ENCODE data around the gene C10orf90.

Gene C10orf90

DNA sequence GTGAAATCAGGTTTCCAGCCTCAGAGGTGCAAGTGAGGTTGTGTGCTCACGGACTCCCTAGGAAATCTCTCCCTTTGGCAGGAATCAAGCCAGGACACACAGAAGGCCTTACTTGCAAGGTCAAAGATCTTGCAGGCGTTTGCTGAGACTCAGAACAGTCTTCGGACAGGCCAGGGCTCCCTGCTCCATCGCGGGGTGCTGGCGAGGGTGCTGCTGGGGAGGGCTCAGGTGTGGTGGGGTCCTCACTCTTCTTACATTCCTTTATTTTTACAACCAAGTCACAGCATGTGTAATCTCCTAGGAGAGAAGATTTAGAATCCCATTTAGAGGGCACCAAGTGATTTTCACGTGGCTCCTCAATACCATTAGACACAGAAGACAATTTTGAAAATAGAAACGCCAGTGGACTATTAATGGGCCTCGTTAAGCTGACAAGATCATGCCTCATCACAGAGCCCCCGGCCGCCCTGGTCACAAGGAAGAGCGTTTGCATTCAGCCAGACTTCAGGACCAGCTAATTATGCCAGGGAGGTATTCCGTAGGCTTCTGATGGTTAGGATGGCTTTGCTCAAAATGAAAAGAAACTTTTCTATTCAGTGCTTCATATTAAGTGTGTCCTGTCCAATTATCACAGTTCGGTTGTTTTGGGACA is 209.1 kb downstream of the C10orf90 start:
- no peak for TF ChIP-seq POLR2A (IDR thresholded peaks at IDR 0.05; ENCODE audit: extremely low read depth, insufficient read length)
- no peak overlapping the region for H3K4me3 ChIP-seq (ENCODE audit: low read depth, low read length)
- no peak for DNase-seq (ENCODE audit: low read depth)

DNA sequence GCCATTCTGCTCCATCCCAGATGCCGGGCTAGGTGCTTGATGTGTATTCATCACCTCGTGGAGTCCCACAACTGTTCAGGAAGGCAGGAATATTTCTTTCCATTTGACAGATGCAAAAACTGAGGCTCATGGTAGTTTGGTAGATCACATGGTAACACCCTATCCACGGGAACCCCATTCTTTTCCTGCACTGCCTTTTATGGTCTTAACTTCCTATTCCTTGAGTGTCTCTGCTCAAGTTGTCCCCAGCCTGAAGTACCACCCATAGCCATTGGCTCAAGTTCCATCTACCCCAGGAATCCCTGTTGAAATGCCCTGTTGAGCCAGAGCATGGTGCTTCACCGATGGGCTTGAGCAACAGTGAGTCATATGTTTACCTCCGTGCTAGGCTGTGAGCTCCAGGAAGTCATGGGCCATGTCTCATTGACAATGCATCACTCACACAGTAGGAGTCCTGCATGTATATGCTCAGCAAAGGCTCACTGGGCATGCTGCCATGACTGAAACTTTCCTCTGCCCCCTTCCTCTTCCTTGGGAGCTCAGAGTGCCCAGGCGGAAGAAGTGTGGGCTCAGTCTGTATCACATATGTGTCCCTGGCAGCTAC is 210.5 kb downstream of the C10orf90 start:
- peak; percentile 32 for DNase-seq (ENCODE audit: low read depth)
- TF ChIP-seq MYC (IDR thresholded peaks at IDR 0.05; ENCODE audit: low read depth, low read length), result no peak
- TF ChIP-seq, protein P1, sequence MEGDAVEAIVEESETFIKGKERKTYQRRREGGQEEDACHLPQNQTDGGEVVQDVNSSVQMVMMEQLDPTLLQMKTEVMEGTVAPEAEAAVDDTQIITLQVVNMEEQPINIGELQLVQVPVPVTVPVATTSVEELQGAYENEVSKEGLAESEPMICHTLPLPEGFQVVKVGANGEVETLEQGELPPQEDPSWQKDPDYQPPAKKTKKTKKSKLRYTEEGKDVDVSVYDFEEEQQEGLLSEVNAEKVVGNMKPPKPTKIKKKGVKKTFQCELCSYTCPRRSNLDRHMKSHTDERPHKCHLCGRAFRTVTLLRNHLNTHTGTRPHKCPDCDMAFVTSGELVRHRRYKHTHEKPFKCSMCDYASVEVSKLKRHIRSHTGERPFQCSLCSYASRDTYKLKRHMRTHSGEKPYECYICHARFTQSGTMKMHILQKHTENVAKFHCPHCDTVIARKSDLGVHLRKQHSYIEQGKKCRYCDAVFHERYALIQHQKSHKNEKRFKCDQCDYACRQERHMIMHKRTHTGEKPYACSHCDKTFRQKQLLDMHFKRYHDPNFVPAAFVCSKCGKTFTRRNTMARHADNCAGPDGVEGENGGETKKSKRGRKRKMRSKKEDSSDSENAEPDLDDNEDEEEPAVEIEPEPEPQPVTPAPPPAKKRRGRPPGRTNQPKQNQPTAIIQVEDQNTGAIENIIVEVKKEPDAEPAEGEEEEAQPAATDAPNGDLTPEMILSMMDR (IDR thresholded peaks at IDR 0.05; ENCODE audit: low read depth, low read length), result no peak
- TF ChIP-seq, protein P2, sequence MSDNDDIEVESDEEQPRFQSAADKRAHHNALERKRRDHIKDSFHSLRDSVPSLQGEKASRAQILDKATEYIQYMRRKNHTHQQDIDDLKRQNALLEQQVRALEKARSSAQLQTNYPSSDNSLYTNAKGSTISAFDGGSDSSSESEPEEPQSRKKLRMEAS (IDR thresholded peaks at IDR 0.05; ENCODE audit: low read depth, low read length), result no peak
- no peak for TF ChIP-seq POLR2A (IDR thresholded peaks at IDR 0.05; ENCODE audit: extremely low read depth, insufficient read length)
- H3K4me3 ChIP-seq (ENCODE audit: low read depth, low read length), result no peak overlapping the region

DNA sequence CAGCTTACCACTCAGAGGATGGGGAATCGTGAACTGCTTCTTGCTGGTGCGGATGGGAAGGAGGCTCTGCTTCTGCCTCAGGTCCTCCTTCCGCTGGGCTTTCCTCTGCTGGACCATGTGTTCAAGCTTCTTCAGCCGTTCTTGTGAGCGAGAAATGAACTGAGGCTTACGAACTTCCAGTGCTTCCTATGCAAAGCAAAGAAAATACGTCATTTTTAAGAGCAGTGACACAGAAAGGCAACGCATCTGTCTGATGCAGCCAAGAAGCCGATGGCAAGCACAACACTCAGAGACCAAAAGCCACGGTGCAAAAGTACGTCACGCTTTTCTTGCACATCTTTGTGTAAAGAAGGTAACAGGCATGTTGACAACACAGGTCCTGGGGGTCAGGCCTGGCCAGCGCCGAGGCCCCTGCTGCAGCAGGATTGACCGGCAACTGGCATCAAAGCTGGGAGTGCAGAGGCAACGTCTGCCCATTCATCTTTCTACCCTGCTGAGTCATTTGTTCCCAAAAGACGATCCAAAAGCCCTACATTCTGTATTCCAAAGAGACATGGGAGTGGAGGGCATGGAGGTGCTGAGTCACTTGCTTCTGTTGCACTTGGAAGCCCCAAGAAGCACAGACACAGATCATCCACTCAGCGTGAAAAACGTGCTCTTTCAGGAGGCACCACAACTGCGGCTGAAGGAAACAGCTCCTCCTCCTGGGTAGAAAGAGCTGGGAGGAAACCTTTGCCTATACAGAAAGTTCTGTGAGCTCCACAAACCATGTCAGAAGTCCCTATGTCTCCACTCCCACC is 211.3 kb downstream of the C10orf90 start:
- H3K4me3 ChIP-seq (ENCODE audit: low read depth, low read length), result no peak overlapping the region
- TF ChIP-seq, protein P1 (IDR thresholded peaks at IDR 0.05; ENCODE audit: low read depth, low read length), result no peak
- TF ChIP-seq MYC (IDR thresholded peaks at IDR 0.05; ENCODE audit: low read depth, low read length) (no peak), POLR2A (IDR thresholded peaks at IDR 0.05; ENCODE audit: extremely low read depth, insufficient read length) (no peak)
- TF ChIP-seq, protein P2 (IDR thresholded peaks at IDR 0.05; ENCODE audit: low read depth, low read length), result no peak
- no peak for DNase-seq (ENCODE audit: low read depth)

DNA sequence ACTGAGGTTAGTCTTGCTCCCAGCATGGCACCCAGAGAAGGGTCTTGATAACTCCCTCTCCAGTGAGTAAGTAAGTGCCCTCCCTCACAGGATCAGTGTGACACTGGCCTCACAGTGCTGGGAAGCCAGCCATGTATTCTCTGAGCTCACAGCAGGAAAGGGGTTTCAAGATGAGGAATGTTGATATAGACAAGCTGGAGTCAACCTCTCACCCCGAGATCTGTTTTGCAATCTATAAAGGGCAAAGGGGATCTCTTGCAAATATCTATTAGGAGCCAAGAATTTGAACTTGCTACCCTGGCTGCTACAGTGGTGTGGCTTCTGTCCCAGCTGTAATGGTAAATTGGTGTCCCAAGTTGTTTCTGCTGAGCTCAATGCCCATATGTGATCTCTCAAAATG is 212.0 kb downstream of the C10orf90 start:
- DNase-seq (ENCODE audit: low read depth), result no peak
- TF ChIP-seq POLR2A (IDR thresholded peaks at IDR 0.05; ENCODE audit: extremely low read depth, insufficient read length) (no peak), MYC (IDR thresholded peaks at IDR 0.05; ENCODE audit: low read depth, low read length) (no peak)
- TF ChIP-seq, protein P2 (IDR thresholded peaks at IDR 0.05; ENCODE audit: low read depth, low read length), result no peak
- TF ChIP-seq, protein P1 (IDR thresholded peaks at IDR 0.05; ENCODE audit: low read depth, low read length), result no peak
- H3K4me3 ChIP-seq (ENCODE audit: low read depth, low read length), result no peak overlapping the region

DNA sequence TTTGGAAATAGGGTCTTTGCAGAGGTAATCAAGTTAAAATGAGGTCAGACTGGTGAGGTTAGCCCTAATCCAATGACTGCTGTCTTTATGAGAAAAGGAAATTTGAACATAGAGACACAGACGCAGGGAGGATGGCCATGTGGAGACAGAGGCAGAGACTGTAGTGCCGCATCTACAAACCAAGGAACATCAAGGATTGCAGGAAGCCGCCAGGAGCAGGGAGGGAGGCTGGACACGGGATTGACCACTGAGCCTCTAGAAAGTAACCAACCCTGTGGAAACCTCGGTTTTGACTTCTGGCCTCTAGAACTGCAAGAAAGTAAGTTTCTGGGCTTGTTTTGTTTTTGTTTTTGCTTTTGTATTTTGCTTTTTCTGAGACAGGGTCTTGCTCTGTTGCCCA is 213.9 kb downstream of the C10orf90 start:
- no peak for DNase-seq (ENCODE audit: low read depth)
- TF ChIP-seq, protein P1 (IDR thresholded peaks at IDR 0.05; ENCODE audit: low read depth, low read length), result no peak
- TF ChIP-seq MYC (IDR thresholded peaks at IDR 0.05; ENCODE audit: low read depth, low read length) (no peak), POLR2A (IDR thresholded peaks at IDR 0.05; ENCODE audit: extremely low read depth, insufficient read length) (no peak)
- TF ChIP-seq, protein P2 (IDR thresholded peaks at IDR 0.05; ENCODE audit: low read depth, low read length), result no peak
- no peak overlapping the region for H3K4me3 ChIP-seq (ENCODE audit: low read depth, low read length)
